Ovary (tissue), 3 donors: ENCODE data around the gene PLEKHJ1.

Source experiments
- EP300 ChIP-seq: sonication (generic); formaldehyde crosslinking; IDR thresholded peaks from one replicate; pipeline ENCODE4 v1.6.1; 2017; ENCODE audit warnings: antibody characterized with exemption
- POLR2A ChIP-seq: fragments of 450-650 bp; IDR thresholded peaks from one replicate; pipeline ENCODE4 v1.6.1; 2017; ENCODE audit warnings: antibody characterized with exemption, mild to moderate bottlenecking, moderate library complexity
- TF ChIP-seq, protein P1 (sequence below), 3 donors: fragments of 450-650 bp in 2 of 3; fragments of 200-600 bp in 1 of 3; IDR thresholded peaks; one replicate each; pipeline versions ENCODE4 v1.5.1 to v1.8.0; 2016 to 2022; ENCODE audit warnings: antibody characterized with exemption in 3 of 3, mild to moderate bottlenecking in 1 of 3
- donor health status: DM: no; HTN: no; CAD: no.

DNA sequence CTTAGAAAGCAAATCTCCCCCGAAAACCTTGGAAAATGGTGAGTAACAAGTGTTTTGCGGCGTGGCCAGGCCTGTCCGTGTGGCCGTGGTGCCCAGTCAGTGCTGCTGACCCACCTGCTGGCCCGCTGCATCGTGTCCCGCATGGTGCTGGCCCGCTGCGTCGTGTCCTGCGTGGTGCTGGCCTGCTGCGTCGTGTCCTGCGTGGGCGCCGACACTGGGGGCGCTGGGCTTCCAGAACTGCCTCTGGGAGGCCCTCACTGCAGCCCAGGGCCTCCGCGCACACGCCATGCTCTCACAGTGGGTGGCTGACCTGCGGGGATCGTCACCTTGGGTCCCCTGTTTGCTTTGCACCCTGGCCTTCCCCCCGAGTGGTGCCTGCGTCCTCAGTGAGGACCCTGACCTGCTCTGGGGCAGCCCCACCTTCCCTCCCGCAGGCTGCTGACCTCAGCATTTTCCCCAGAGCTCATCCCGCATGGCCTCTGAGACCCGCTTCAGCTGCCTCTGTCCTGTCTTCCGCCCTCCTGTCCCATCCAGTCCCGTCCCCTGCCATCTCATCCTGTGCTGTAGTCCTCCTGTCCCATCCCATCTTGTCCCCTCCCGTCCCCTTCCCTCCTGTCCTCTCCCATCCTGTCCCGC lies 10.6 kb downstream of the PLEKHJ1 start:
- TF ChIP-seq, protein P1, sequence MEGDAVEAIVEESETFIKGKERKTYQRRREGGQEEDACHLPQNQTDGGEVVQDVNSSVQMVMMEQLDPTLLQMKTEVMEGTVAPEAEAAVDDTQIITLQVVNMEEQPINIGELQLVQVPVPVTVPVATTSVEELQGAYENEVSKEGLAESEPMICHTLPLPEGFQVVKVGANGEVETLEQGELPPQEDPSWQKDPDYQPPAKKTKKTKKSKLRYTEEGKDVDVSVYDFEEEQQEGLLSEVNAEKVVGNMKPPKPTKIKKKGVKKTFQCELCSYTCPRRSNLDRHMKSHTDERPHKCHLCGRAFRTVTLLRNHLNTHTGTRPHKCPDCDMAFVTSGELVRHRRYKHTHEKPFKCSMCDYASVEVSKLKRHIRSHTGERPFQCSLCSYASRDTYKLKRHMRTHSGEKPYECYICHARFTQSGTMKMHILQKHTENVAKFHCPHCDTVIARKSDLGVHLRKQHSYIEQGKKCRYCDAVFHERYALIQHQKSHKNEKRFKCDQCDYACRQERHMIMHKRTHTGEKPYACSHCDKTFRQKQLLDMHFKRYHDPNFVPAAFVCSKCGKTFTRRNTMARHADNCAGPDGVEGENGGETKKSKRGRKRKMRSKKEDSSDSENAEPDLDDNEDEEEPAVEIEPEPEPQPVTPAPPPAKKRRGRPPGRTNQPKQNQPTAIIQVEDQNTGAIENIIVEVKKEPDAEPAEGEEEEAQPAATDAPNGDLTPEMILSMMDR (IDR thresholded peaks at IDR 0.05): no peak
- TF ChIP-seq POLR2A (no peak), EP300 (no peak)
